ENCODE results near the gene DNAJC1. TPM values are rescaled to one million over a fixed set of nuclear protein-coding genes. Genes with fewer than 3 reads are reported as not detected.

Gene DNAJC1
- total RNA-seq, 1 experiment from 2014 or later, result 13.2 TPM

- ChIA-PET CTCF (no interaction called here), POLR2A (no interaction called here)
- ATAC-seq (no peak), DNase-seq (ENCODE audit: low spot score) (no peak)
- Mint-ChIP-seq H3K36me3 (no peaks in the 10 kb centered on the region), H3K4me1 (peaks cover 5% of the 10 kb centered on the region), H3K27ac (peak overlapping the region; percentile 69), H3K27me3 (ENCODE audit: low read depth) (no peaks in the 10 kb centered on the region), H3K9me3 (no peaks in the 10 kb centered on the region), H3K4me3 (no peak overlapping the region)
- TF ChIP-seq, protein P1, sequence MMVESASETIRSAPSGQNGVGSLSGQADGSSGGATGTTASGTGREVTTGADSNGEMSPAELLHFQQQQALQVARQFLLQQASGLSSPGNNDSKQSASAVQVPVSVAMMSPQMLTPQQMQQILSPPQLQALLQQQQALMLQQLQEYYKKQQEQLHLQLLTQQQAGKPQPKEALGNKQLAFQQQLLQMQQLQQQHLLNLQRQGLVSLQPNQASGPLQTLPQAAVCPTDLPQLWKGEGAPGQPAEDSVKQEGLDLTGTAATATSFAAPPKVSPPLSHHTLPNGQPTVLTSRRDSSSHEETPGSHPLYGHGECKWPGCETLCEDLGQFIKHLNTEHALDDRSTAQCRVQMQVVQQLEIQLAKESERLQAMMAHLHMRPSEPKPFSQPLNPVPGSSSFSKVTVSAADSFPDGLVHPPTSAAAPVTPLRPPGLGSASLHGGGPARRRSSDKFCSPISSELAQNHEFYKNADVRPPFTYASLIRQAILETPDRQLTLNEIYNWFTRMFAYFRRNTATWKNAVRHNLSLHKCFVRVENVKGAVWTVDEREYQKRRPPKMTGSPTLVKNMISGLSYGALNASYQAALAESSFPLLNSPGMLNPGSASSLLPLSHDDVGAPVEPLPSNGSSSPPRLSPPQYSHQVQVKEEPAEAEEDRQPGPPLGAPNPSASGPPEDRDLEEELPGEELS (CRISPR knock-in tag; IDR thresholded peaks at IDR 0.05), result no peak
- TF ChIP-seq, protein P2, sequence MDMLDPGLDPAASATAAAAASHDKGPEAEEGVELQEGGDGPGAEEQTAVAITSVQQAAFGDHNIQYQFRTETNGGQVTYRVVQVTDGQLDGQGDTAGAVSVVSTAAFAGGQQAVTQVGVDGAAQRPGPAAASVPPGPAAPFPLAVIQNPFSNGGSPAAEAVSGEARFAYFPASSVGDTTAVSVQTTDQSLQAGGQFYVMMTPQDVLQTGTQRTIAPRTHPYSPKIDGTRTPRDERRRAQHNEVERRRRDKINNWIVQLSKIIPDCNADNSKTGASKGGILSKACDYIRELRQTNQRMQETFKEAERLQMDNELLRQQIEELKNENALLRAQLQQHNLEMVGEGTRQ (CRISPR knock-in tag; IDR thresholded peaks at IDR 0.05), result no peak
- TF ChIP-seq JUN (CRISPR knock-in tag; IDR thresholded peaks at IDR 0.05) (no peak), NFATC4 (CRISPR knock-in tag; IDR thresholded peaks at IDR 0.05) (no peak), IRF2 (CRISPR knock-in tag; IDR thresholded peaks at IDR 0.05; ENCODE audit: borderline replicate concordance, low read depth) (no peak), AFF4 (CRISPR knock-in tag; IDR thresholded peaks at IDR 0.05; ENCODE audit: borderline replicate concordance) (no peak), RELA (CRISPR knock-in tag; IDR thresholded peaks at IDR 0.05; ENCODE audit: borderline replicate concordance) (no peak), ZNF317 (CRISPR knock-in tag; IDR thresholded peaks at IDR 0.05; ENCODE audit: borderline replicate concordance, low read depth) (no peak), ZNF121 (CRISPR knock-in tag; IDR thresholded peaks at IDR 0.05) (no peak), ZBTB21 (CRISPR knock-in tag; IDR thresholded peaks at IDR 0.05; ENCODE audit: borderline replicate concordance) (no peak), ZNF263 (CRISPR knock-in tag; IDR thresholded peaks at IDR 0.05; ENCODE audit: low read depth) (no peak), ELF4 (CRISPR knock-in tag; IDR thresholded peaks at IDR 0.05; ENCODE audit: low read depth) (no peak), ETV6 (CRISPR knock-in tag; IDR thresholded peaks at IDR 0.05) (no peak)
Measured at GRCh38 chr10:21764466-21765189, 238.9 kb downstream of the DNAJC1 start.

GRCh38 chr10:21760332-21760731 is 243.2 kb downstream of the DNAJC1 start:
- DNase-seq (ENCODE audit: low spot score), result no peak
- TF ChIP-seq HMGA2 (CRISPR knock-in tag; IDR thresholded peaks at IDR 0.05) (no peak), E2F1 (CRISPR knock-in tag; IDR thresholded peaks at IDR 0.05) (no peak), ZNF232 (CRISPR knock-in tag; IDR thresholded peaks at IDR 0.05) (no peak), E2F4 (CRISPR knock-in tag; IDR thresholded peaks at IDR 0.05; ENCODE audit: borderline replicate concordance, low read depth) (no peak), AFF4 (CRISPR knock-in tag; IDR thresholded peaks at IDR 0.05; ENCODE audit: borderline replicate concordance) (no peak)
- ChIA-PET CTCF (no interaction called here), POLR2A (no interaction called here)
- H3K27me3 Mint-ChIP-seq (ENCODE audit: low read depth), result no peaks in the 10 kb centered on the region
- no peaks in the 10 kb centered on the region for H3K36me3 Mint-ChIP-seq
- no peak overlapping the region for H3K27ac Mint-ChIP-seq
- H3K9me3 Mint-ChIP-seq, result no peaks in the 10 kb centered on the region
- ATAC-seq, result no peak
- no peak overlapping the region for H3K4me3 Mint-ChIP-seq
- peaks cover 48% of the 10 kb centered on the region for H3K4me1 Mint-ChIP-seq

Measured in WTC11 (cell line).